Measurements from ENCODE around the gene GTPBP2.

GTPBP2 gene

GRCh38 chr6:43673444-43674084, 44.5 kb upstream of the GTPBP2 start:
- H3K4me3 ChIP-seq (ENCODE audit: low read length), result no peak overlapping the region
- no peak for DNase-seq (ENCODE audit: low read depth)
- TF ChIP-seq CTCF (conservative IDR thresholded peaks at IDR 0.05; ENCODE audit: low read length), result no peak

DNA sequence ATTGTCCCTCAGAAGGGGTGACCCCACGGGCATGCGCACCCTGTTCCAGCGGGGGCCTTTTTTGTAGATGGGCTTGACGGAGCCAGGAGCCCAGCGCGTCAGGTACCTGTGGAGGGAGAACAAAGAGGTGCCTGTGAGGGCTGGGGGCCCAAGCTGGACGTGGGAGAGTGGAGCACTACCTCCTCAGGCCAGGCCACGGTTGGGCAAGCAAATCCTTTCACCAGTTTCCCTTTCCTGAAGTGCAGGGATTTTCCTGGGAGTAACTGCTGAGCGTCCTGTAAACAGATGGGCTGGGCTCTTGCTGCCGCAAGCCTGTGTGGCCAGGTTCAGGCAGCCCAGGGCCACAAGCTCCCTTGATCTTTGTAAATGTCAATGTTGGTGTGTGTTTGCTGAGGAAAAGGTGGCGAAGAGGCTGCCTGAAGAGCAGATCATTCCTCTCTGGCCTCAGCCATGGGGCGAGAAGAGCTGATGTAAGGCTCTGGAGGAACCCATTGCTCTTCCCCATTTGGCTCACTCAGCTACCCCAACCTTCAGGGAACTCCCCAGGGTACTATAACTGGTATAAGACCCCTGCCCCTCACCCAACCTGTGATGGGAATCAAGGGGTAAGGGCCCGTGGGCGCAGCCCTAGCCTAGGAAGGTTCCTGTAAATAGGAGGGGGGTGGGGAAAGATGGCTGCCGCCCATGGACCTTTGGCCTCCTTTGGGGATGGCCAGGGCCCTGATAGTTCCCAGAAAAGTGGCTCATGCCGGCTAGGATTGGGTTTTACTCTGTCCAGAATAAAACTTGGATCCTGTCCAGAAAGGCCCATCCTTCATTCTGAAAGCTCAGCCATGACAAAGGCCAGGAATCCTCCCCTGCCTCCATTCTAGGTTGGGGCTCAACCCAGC, 43.0 kb upstream of the GTPBP2 start:
- no peak for DNase-seq (ENCODE audit: low read depth)
- no peak for TF ChIP-seq CTCF (conservative IDR thresholded peaks at IDR 0.05; ENCODE audit: low read length)
- H3K4me3 ChIP-seq (ENCODE audit: low read length), result no peak overlapping the region

- TF ChIP-seq CTCF (conservative IDR thresholded peaks at IDR 0.05; ENCODE audit: low read length), result no peak
- no peak for DNase-seq (ENCODE audit: low read depth)
- H3K4me3 ChIP-seq (ENCODE audit: low read length), result no peak overlapping the region
Observed at GRCh38 chr6:43671011-43671800, 42.1 kb upstream of the GTPBP2 start.

DNA sequence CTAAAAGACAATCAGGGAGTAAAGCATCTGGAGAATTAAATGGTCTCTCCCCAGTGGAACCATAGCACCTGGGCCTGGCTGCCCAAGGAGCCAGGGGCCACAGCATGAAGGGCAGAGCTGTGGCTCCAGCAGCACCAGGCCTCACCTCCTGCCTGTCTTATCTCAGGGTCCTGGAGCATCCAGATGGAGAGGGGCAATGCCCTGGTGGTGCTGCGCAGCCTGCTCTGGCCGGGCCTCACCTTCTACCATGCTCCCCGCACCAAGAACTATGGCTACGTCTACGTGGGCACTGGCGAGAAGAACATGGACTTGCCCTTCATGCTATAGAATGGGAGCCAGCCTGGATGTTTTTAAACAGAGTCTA, 41.5 kb upstream of the GTPBP2 start:
- H3K4me3 ChIP-seq (ENCODE audit: low read length), result no peak overlapping the region
- no peak for DNase-seq (ENCODE audit: low read depth)
- TF ChIP-seq CTCF (conservative IDR thresholded peaks at IDR 0.05; ENCODE audit: low read length), result no peak

DNA sequence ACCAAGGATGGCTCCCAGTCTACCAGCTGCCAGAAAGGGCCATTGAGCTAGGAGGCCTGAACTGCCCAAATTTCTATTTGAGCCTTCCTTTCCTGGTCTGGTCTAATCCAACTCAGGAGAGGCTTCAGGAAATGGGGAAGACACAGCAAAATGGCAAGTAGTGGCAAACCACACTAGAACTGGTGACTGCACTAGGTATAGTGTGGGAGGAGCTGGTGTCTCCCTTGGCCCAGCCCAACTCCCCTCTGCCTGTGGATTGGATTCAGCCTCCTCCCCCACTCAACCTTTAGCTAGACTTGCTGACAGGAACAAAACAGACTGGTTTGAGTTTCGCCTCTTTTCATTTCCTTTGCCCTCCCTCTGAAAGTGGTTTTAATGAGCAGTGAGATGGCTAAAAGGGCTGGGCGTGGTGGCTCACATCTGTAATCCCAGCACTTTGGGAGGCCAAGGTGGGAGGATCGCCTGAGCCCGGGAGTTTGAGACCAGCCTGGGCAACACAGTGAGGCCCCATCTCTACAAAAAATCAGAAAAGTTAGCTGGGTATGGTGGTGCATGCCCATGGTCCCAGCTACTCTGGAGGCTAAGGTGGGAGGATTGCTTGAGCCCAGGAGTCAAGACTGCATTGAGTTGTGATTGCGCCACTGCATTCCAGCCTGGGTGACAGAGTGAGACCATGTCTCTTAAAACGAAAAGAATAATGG, 41.0 kb upstream of the GTPBP2 start:
- no peak for DNase-seq (ENCODE audit: low read depth)
- H3K4me3 ChIP-seq (ENCODE audit: low read length), result no peak overlapping the region
- no peak for TF ChIP-seq CTCF (conservative IDR thresholded peaks at IDR 0.05; ENCODE audit: low read length)

- H3K4me3 ChIP-seq (ENCODE audit: low read length), result no peak overlapping the region
- TF ChIP-seq CTCF (conservative IDR thresholded peaks at IDR 0.05; ENCODE audit: low read length), result 0 out of 2 replicates have a peak, but pooled peaks have one; percentile 3
- DNase-seq (ENCODE audit: low read depth), result peak; percentile 64
Observed at GRCh38 chr6:43669050-43669921, 40.2 kb upstream of the GTPBP2 start.

Measured in AG10803 (cell line).